Fibroblast of skin of right quadriceps (primary cell): ENCODE results near the gene KRTAP5-10.
A peak's percentile ranks its signal among the peaks of the same experiment; 100 is the strongest.
"Not testable (repeated sequence)": the region's sequence is repeated elsewhere in the genome, so short reads cannot be mapped to it uniquely, and the experiment has no call there.

Experiments
- DNase-seq: peaks from one replicate; pipeline ENCODE4 v3.0.0-alpha.2; 2013

Gene KRTAP5-10

GRCh38 chr11:71574418-71574817, 9.1 kb downstream of the KRTAP5-10 start:
- DNase-seq = no peak

DNA sequence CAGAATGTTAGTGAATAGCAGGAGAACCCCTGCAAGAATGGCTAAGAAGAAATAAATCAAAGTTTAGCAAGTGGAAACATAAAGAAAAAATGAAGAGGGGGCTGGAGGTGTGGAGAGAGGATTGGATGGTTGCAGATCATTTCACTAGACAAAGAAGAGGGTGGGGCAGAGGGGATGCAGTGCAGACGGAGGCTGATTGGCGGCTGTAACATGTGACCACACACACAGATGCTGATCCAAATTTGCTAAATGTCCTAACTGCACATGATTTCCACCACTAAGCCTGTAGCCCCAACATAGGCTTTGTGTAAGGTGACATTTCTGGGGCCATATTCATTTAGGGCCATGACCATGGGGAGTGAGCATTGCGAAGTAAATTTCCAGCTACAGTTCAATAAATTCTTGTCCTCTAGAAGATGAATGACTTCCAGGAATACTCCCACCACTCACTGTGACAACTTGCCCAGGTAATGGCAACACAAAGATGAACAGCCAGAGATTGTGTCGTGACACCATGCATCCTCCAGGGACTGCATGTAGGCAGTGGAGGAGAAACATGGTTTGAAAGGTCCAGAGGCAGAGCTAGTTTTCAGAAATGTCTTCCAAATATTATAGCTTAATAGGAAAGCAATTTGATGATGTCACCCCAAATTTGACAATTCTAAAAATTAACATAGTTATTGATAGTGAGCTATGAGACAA, 10.5 kb downstream of the KRTAP5-10 start:
- DNase-seq = no peak

DNA sequence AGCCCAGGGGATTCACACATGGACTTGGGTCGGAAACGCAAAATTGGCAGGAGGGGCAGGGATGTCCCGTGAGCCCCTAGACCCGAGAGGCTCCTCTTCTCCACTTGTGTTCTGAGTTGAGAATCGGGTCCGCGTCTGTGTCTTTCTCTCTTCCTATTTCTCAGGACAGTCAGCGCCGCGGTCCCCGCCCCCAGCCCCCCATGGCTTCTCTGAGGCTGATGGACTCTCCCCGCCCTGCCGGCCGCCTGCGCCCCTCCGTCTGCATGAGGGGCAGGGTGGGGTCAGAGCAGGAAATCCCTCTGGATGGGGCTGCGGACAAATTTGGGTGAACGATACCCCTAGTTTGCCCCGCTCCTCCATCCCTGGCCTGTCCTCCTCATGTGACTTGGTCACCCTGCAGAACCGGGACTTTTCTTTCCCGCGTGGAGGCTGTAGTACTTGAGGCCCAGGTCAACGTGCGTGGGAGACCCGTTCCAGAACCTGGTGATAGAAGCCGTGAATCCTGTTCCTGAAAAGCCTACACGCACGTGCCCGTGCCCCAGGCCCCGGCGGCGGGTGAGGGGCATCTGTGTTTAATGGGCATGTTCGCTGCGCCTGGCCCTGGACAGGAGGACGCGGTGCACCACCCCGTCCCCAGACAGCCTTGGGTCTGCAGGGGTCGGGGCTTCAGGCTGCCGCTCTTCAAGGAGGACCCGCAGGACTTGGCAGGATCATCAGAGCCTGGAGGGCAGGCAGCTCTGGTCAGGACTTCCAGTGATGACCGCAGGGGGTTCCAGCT, 11.5 kb downstream of the KRTAP5-10 start:
- not testable (repeated sequence) for DNase-seq

DNA sequence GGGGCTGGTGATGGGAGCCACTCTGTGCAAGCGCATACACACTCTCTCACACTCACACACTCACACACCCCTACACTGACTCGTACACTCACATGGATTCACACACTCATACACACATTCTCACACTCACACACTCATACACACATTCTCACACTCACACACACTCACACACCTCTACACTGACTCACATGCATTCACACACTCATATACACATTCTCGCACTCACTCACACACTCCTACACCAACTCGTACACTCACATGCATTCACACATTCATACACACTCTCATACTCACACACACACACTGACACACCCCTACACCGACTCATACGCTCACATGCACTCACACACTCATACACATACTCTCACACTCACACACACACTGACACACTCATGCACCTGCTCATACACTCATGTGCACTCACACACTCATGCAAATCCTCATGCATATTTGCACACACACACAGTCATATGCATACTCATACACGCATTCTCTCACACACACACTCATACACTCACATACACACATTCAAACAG, 12.2 kb downstream of the KRTAP5-10 start:
- DNase-seq = no peak

DNA sequence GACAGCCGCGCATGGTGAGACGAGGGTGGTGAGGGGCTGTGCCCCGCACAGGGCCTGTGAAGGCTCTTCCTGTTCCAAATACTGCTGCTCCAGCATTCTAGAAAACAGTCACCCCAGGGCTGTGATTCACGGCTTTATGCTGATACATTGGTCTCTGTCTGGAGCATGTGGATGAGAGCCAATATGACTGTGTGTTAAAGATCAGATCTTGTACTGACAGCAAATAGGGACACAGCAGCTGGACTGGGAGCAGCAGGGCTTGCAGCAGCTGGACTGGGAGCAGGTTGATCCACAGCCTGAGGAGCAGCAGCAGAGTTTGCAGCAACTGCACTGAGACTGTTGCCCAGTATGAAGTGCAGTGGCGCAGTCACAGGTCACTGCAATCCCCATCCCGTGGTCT, 14.2 kb downstream of the KRTAP5-10 start:
- DNase-seq = not testable (repeated sequence)

DNA sequence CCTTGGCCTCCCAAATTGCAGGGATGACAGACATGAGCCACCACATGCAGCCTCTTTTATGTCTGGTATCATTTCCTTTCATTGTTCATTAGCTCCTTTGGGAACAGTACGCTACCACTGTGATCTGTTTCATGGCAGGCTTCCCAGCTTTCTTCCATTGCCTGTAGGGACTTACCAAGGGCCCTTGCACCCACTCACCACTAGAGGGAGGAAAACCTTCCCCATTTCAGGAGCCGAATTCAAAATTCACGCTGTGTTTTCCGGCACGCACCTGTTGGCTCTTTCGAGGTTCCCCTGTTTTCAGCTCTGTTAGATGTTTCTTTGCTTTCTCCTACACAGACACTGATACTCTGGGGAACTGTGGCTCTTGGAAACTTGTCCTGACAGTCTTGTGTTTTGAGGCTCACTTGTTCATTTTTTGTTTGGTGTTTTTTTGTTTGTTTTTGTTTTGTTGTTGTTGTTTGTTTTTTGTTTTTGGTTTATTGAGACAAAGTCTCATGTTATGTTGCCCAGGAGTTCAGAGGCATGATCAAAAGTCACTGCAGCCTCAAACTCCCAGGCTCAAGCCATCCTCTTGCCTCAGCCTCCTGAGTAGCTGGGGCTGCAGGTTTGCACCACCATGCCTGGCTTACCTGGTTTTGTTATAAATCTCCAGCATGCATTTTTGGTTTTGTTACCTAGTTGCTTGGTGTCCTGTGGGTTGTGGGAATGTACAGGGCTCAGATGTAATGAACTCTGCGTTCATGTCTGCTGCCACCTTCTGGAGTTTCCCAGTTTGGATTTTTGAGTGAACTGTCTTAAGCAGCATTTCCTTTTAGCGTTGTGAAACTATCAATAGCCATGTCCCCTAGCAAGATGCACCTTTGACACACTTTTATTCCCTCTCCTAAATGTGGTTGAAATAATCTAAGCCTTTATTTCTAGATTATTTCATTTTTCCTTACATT, 15.0 kb downstream of the KRTAP5-10 start:
- peak; percentile 69 for DNase-seq

- DNase-seq = no peak
Measured at GRCh38 chr11:71581826-71582225, 16.5 kb downstream of the KRTAP5-10 start.

GRCh38 chr11:71582309-71582895, 17.0 kb downstream of the KRTAP5-10 start, which contains the start of gene KRTAP5-11:
KRTAP5-11 (minus strand) TSS chr11:71582875; CDS start chr11:71582837, 38 bp downstream.
- no peak for DNase-seq

- not testable (repeated sequence) for DNase-seq
Measured at GRCh38 chr11:71582969-71583368, 17.6 kb downstream of the KRTAP5-10 start.

GRCh38 chr11:71585673-71586072, 20.3 kb downstream of the KRTAP5-10 start:
- DNase-seq = not testable (repeated sequence)

DNA sequence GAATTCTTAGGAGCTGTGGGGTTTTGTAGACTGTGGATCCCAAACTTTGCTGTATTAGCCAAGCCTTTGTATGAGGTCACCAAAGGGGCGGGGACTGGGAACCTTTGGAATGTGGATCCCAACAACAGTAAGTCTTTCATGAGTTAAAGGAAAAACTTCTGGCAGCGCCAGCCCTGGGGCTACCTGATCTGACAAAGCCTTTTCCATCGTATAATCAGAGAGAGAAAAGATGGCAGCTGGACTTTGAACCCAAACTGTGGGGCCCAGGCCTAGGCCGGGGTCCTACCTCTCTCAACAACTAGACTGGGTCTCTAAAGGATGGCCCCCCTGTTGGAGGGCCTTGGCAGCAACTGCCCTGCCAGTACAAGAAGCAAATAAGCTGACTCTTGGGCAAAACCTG, 23.0 kb downstream of the KRTAP5-10 start:
- DNase-seq = not testable (repeated sequence)

GRCh38 chr11:71588822-71589545, 23.6 kb downstream of the KRTAP5-10 start:
- DNase-seq = not testable (repeated sequence)

GRCh38 chr11:71589546-71589920, 24.2 kb downstream of the KRTAP5-10 start:
- DNase-seq = not testable (repeated sequence)

- not testable (repeated sequence) for DNase-seq
Measured at GRCh38 chr11:71603221-71603620, 37.9 kb downstream of the KRTAP5-10 start.

GRCh38 chr11:71604798-71605488, 39.6 kb downstream of the KRTAP5-10 start:
- DNase-seq = not testable (repeated sequence)

GRCh38 chr11:71606853-71607519, 41.6 kb downstream of the KRTAP5-10 start:
- DNase-seq = not testable (repeated sequence)

DNA sequence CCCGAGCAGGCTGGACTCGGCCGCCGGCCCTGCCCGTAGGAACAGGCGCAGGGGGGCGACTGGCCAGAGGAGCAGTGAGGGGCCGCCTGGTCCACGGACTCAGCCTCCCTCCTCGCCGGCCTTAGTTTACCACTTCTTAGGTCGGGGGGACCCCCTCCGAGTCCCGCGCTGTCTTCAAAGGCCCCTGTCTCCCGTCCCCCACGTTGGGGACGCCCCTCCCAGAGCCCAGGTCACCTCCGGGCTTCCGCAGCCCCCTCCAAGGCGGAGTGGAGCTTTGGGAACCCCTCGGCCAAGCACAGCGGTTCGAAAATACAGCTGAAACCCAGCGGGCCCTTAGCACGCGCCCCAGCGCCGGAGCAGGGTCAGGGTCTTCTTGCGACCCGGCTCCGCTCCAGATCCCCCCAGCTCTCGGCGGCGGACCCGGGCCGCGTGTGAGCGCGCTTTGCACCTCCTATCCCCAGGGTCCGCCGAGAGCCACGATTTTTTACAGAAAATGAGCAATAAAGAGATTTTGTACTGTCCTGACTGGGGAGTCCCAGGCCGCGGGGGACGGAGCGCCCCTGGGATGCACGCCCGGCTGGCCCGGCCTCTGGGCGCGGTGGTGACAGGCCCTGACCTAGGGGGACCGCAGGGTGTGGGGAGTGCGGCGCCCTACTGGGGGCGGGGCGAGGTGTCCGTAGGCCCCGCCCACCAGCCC, 42.3 kb downstream of the KRTAP5-10 start:
- not testable (repeated sequence) for DNase-seq

GRCh38 chr11:71608272-71608671, 42.9 kb downstream of the KRTAP5-10 start:
- not testable (repeated sequence) for DNase-seq

DNA sequence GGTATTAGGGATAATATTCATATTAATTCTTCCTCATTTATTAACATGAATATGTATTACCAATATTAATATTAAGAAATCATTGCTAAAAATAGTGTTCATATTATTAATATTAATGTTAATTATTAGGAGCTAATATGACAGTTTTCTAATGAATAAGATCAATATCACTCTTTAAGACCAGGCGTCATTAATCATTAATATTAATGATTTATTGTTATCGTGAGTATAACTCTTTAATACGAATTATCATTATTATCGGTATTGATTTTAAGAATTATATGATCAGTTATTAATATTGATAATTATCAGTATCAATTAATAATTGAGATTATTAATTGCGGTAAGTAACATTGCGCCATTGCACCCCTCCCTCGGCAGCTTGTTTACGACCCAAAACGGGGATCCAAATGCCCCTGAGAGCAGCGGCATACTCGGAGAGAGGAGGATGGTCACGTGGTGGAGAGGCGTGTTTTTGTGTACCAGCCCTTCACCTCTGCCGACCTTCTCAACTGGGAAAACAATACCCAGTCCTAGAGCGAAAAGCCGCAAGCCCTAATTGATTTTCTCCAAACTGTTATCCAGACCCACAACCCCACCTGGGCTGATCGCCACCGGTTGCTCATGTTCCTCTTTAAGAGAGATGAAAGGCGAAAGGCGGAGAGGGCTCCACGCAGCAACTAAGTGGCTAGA, 46.0 kb downstream of the KRTAP5-10 start:
- not testable (repeated sequence) for DNase-seq
